KMS-11 (cell line): Measurements from ENCODE around the gene HSD11B2.

ENCODE experiments used
- H2AFZ ChIP-seq: fragments of 200-600 bp; sonication (generic); 2 replicates; pipeline ENCODE4 v1.6.1; 2016; ENCODE audit warnings: antibody characterized with exemption, mixed run types, low read depth
- H3K27ac ChIP-seq: fragments of 200-600 bp; sonication (generic); 2 replicates; pipeline ENCODE4 v1.6.1; 2016; ENCODE audit warnings: mild to moderate bottlenecking, mixed run types
- H3K27me3 ChIP-seq: fragments of 200-600 bp; sonication (generic); 2 replicates; pipeline ENCODE4 v1.6.1; 2017; ENCODE audit warnings: mild to moderate bottlenecking, low read depth, mixed run types, moderate library complexity; ENCODE audit not compliant: insufficient read depth
- H3K36me3 ChIP-seq: fragments of 200-600 bp; sonication (generic); 2 replicates; pipeline ENCODE4 v1.6.1; 2017; ENCODE audit warnings: mild to moderate bottlenecking, mixed run types; ENCODE audit not compliant: insufficient read depth
- H3K4me1 ChIP-seq: fragments of 200-600 bp; sonication (generic); 2 replicates; pipeline ENCODE4 v1.6.1; 2016; ENCODE audit warnings: mild to moderate bottlenecking, low read depth, mixed run types; ENCODE audit not compliant: poor library complexity, severe bottlenecking
- H3K4me2 ChIP-seq: fragments of 200-600 bp; sonication (generic); 2 replicates; pipeline ENCODE4 v1.7.0; 2016; ENCODE audit warnings: mild to moderate bottlenecking, mixed run types
- H3K4me3 ChIP-seq: fragments of 200-600 bp; sonication (generic); IDR thresholded peaks from 2 replicates; pipeline ENCODE4 v1.6.1; 2017; ENCODE audit warnings: low read depth, low read length, mixed read lengths; ENCODE audit not compliant: insufficient read depth
- H3K79me2 ChIP-seq: fragments of 200-600 bp; sonication (generic); 2 replicates; pipeline ENCODE4 v1.6.1; 2016; ENCODE audit warnings: low read depth, mixed run types; ENCODE audit not compliant: insufficient read depth
- H3K9ac ChIP-seq: fragments of 200-600 bp; sonication (generic); 2 replicates; pipeline ENCODE4 v1.6.1; 2016; ENCODE audit warnings: mild to moderate bottlenecking, mixed run types
- H4K20me1 ChIP-seq: fragments of 200-600 bp; sonication (generic); 2 replicates; pipeline ENCODE4 v1.6.1; 2016; ENCODE audit warnings: mild to moderate bottlenecking, mixed run types; ENCODE audit not compliant: insufficient read depth
- CTCF ChIP-seq: fragments of 200-600 bp; sonication (generic); conservative IDR thresholded peaks from 2 replicates; pipeline ENCODE4 v1.6.1; 2017; ENCODE audit warnings: low read depth, mild to moderate bottlenecking, antibody characterized with exemption, low read length, moderate library complexity, mixed read lengths

The HSD11B2 gene

GRCh38 chr16:67393788-67394154, 37.1 kb upstream of the HSD11B2 start:
- Histone ChIP-seq H3K27ac (no peak overlapping the region), H4K20me1 (no peaks in the 10 kb centered on the region), H3K4me1 (peaks cover 18% of the 10 kb centered on the region), H3K4me3 (no peak overlapping the region), H3K9ac (no peak overlapping the region), H3K36me3 (no peaks in the 10 kb centered on the region), H3K79me2 (no peaks in the 10 kb centered on the region), H3K4me2 (no peak overlapping the region), H2AFZ (no peak overlapping the region), H3K27me3 (no peaks in the 10 kb centered on the region; the same call in 1 of the 2 replicates)
- no peak for TF ChIP-seq CTCF

GRCh38 chr16:67394155-67395104, 36.5 kb upstream of the HSD11B2 start:
- Histone ChIP-seq H3K79me2 (no peaks in the 10 kb centered on the region), H3K27ac (no peak overlapping the region), H2AFZ (no peak overlapping the region), H3K27me3 (no peaks in the 10 kb centered on the region; the same call in 1 of the 2 replicates), H3K4me3 (no peak overlapping the region), H3K9ac (no peak overlapping the region), H3K36me3 (no peaks in the 10 kb centered on the region), H3K4me1 (peaks cover 18% of the 10 kb centered on the region), H4K20me1 (no peaks in the 10 kb centered on the region), H3K4me2 (no peak overlapping the region)
- no peak for TF ChIP-seq CTCF

- Histone ChIP-seq H3K27me3 (no peaks in the 10 kb centered on the region; the same call in 1 of the 2 replicates), H3K36me3 (no peaks in the 10 kb centered on the region), H4K20me1 (no peaks in the 10 kb centered on the region), H2AFZ (no peak overlapping the region), H3K9ac (no peak overlapping the region), H3K79me2 (no peaks in the 10 kb centered on the region), H3K4me1 (peaks cover 18% of the 10 kb centered on the region), H3K4me3 (no peak overlapping the region), H3K27ac (no peak overlapping the region), H3K4me2 (no peak overlapping the region)
- no peak for TF ChIP-seq CTCF
Observed at GRCh38 chr16:67395105-67395457, 35.8 kb upstream of the HSD11B2 start.

GRCh38 chr16:67395458-67396158, 35.3 kb upstream of the HSD11B2 start:
- Histone ChIP-seq H3K4me1 (peaks cover 18% of the 10 kb centered on the region), H4K20me1 (no peaks in the 10 kb centered on the region), H3K9ac (no peak overlapping the region), H3K4me3 (no peak overlapping the region), H3K79me2 (no peaks in the 10 kb centered on the region), H3K36me3 (no peaks in the 10 kb centered on the region), H2AFZ (peak overlapping the region; percentile 22; the same call in 1 of the 2 replicates), H3K27ac (no peak overlapping the region), H3K4me2 (peak overlapping the region; percentile 40; the same call in 1 of the 2 replicates), H3K27me3 (no peaks in the 10 kb centered on the region; the same call in 1 of the 2 replicates)
- TF ChIP-seq CTCF = no peak
